Measurements from ENCODE around the gene SLAMF9.

- TF ChIP-seq ELF1 (IDR thresholded peaks at IDR 0.05; ENCODE audit: borderline replicate concordance, low read depth) (no peak), POLR2A (IDR thresholded peaks at IDR 0.05; ENCODE audit: borderline replicate concordance, extremely low read depth, insufficient read depth, insufficient read length) (no peak), EZH2phosphoT487 (IDR thresholded peaks at IDR 0.05; ENCODE audit: borderline replicate concordance) (no peak), EZH2 (IDR thresholded peaks at IDR 0.05) (no peak), CTCF (IDR thresholded peaks at IDR 0.05 in 2 of 3, conservative IDR thresholded peaks at IDR 0.05 in 1 of 3; ENCODE audit: borderline replicate concordance in 1 of 3, insufficient read depth in 1 of 3, low read depth in 2 of 3, low read length in 2 of 3) (no peak), SIN3A (IDR thresholded peaks at IDR 0.05; ENCODE audit: low read depth) (no peak)
Observed at GRCh38 chr1:159957824-159958268, 3.8 kb upstream of the SLAMF9 start.
